ENCODE results near the gene CAMK2B.

DNA sequence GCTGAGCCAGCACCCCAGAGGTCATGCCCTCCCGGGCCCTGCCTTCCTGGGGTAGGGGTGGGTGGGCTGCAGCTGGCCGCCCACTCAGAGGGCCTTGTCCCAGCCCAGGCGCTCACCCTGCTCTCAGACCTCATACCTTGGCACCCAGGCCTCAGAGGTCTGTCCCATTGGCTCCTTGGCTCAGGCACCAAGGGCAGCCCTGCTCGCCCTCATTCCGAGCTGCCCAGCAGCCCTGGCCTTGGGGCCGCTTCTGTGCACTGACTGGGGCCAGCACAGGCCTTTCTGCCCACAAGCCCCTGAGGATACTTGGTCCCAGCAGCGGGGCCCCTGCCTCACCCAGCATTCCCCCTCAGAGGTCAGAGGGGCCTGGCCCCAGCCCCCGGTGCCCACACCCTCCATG is 90.3 kb downstream of the CAMK2B start:
- TF ChIP-seq CTCF (IDR thresholded peaks at IDR 0.05) = no peak
- TF ChIP-seq POLR2A (IDR thresholded peaks at IDR 0.05) = no peak
- TF ChIP-seq EP300 (IDR thresholded peaks at IDR 0.05) = no peak

Data from suprapubic skin (tissue), 3 donors.